ENCODE data around the gene PTGDR2.

The PTGDR2 gene

DNA sequence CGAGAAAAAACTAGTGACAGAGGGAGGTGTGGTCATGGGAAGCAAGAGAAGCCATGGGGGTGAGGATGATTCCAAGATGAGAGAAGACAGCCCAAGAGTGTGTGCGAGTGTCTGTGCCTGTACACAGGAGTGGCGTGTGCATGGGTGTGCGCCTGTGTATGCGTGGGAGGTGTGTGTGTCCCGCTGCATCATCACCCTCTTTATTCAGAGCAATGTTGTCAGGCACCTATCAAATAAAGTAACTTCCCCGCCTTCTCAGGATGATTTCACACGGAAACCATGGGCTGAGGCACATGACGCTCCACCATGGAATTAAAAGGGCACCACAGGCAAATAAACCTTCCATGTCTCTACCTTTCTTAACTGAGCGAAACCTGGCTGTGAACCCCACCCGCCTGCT, 46.1 kb downstream of the PTGDR2 start:
- no peak for DNase-seq

DNA sequence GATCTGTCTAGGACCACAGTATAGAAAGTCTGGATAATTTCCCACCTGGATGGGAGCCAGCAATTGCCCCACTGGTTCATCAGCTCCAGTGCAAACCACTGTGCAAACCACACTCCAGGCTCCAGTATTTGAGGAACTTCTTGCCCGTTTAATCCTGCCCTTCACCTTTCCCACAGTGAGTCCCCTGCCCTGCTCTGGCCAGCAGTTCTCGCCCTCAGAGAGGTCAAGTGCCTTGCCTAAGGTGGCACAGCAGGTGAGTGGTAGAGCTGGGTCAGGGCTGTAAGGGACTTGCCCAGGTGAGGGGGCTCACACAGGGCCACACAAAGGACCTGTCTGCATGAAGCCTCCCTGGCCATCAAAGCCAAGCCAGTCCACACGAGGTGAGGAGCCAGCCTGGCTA, 46.5 kb downstream of the PTGDR2 start:
- DNase-seq: peak in 1 of 4 experiments; percentile 29

DNA sequence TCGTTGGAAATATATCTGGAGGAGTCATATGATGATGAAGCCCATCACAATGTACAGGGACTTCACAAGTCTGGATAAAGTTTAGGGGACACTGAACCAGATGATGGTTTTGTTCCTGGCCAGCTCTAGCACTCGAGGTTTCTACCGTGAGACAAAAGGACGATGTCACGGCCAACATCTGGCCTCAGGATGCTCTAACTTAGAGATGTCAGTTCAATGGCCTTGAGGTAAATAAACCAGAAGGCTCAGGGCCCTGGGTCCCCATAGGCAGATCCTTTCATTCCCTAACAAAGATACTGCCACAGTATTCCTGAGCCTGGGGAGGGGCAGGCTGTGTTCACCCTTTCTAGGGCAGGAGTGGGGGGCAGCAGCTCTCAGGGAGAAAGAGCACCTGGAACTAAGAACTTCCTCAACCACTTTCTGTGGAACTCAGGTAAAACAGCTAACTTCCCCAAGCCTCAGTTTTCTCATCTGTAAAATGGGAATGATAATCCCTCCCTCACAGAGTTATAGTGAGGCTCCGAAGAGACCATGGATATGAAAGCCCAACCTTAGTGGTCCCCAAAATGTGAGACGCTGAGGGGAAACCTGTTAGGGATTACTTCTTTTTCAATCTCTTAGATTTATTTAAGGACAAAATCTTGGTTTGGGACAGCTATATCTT, 52.3 kb downstream of the PTGDR2 start:
- no peak for DNase-seq

DNA sequence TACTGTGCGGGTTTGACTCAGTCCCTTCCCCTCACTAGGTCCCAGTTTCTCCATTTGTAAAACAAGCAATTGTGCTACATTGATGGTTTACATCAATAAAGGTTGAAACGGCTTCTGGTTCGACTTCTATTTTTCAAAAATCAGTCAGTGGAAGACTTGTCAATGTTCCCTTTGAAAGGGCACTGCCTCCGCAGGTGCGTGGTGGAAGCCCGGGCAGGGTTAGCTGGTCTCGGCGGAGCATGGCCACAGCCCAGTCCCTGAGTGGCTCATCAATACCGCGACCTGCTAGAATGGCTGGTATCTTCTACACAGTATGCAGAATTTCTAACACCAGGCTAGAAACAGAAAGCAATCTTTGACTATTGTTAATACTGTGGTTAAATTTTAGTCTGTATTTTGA, 54.6 kb downstream of the PTGDR2 start:
- DNase-seq: no peak
